Measurements from ENCODE around the gene ZFYVE27.

Gene ZFYVE27

DNA sequence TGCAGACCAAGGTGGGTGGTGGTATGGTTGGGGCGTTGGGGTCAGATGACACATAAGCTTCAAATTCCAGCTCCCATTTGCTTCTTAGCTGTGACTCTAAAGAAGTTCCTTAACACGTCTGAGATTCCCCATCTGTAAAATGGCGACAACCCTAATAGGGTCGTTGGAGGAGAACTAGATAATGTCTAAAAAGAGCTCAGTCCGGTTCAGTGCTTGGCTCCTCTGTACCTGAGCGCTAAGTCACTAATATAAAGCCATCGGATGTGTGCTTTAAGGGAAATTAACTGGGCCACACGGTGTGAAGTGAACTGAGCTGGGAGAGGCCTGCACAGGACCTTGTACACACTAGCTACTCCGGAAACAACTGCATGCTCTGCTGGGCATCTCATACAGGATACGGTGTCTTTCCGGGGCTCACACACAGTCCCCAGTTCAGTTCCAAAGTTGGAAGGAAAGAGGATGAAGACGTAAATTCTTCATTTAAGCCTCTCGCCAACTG, 476 bp upstream of the ZFYVE27 start:
- peak overlapping the region; percentile 70 for H3K4me2 ChIP-seq (ENCODE audit: low read length)
- H3K9ac ChIP-seq (ENCODE audit: low read length): peak overlapping the region; percentile 29; the same call in 1 of the 2 replicates
- H2AFZ ChIP-seq (ENCODE audit: low read depth, low read length): peak overlapping the region; percentile 95
- H3K4me3 ChIP-seq (ENCODE audit: low read length): peak overlapping the region; percentile 94
- peaks cover 33% of the 10 kb centered on the region for H3K79me2 ChIP-seq (ENCODE audit: low read length)
- H3K27ac ChIP-seq (ENCODE audit: low read length): no peak overlapping the region
- H3K9me3 ChIP-seq (ENCODE audit: insufficient read depth, low read length): no peaks in the 10 kb centered on the region
- H4K20me1 ChIP-seq (ENCODE audit: insufficient read depth, low read length): 0 out of 2 replicates have a peak, but pooled peaks cover 4% of the 10 kb centered on the region
- no peaks in the 10 kb centered on the region for H3K27me3 ChIP-seq (ENCODE audit: low read depth, low read length)
- H3K36me3 ChIP-seq (replicated peaks; ENCODE audit: low read depth, low read length): peaks cover 6% of the 10 kb centered on the region
- H3K4me1 ChIP-seq (ENCODE audit: low read length): peaks cover 15% of the 10 kb centered on the region
- TF ChIP-seq, protein P1, sequence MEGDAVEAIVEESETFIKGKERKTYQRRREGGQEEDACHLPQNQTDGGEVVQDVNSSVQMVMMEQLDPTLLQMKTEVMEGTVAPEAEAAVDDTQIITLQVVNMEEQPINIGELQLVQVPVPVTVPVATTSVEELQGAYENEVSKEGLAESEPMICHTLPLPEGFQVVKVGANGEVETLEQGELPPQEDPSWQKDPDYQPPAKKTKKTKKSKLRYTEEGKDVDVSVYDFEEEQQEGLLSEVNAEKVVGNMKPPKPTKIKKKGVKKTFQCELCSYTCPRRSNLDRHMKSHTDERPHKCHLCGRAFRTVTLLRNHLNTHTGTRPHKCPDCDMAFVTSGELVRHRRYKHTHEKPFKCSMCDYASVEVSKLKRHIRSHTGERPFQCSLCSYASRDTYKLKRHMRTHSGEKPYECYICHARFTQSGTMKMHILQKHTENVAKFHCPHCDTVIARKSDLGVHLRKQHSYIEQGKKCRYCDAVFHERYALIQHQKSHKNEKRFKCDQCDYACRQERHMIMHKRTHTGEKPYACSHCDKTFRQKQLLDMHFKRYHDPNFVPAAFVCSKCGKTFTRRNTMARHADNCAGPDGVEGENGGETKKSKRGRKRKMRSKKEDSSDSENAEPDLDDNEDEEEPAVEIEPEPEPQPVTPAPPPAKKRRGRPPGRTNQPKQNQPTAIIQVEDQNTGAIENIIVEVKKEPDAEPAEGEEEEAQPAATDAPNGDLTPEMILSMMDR (IDR thresholded peaks at IDR 0.05; ENCODE audit: low read depth, low read length): no peak
- no peak for TF ChIP-seq EZH2phosphoT487 (IDR thresholded peaks at IDR 0.05; ENCODE audit: low read depth)

DNA sequence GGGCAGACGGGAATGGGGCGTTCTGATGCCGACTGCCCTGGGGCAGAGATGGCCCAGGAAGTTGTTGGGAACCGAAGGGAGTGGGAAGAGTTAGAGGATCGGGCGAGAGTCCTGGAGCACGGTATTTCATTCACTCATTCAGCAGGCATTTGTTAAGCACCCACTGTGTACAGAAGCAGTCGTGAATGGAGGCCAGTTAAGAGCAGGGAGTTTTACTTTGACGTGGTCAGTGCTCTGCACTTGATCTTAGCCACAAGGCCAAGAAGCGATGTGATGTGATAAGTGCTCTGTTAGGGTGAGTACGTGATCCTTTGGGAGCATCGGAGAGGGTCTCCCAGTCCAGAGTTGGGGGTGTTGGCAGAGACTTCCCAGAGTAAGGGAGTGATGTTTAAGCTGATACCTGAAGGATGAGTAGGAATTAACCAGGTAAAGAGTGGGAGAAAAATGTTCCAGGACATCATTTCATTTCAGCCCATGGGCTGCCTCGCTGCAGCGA, 890 bp downstream of the ZFYVE27 start:
- Histone ChIP-seq H3K4me1 (ENCODE audit: low read length) (peaks cover 13% of the 10 kb centered on the region), H3K4me3 (ENCODE audit: low read length) (peak overlapping the region; percentile 94), H3K27me3 (ENCODE audit: low read depth, low read length) (no peaks in the 10 kb centered on the region), H2AFZ (ENCODE audit: low read depth, low read length) (no peak overlapping the region), H4K20me1 (ENCODE audit: insufficient read depth, low read length) (0 out of 2 replicates have a peak, but pooled peaks cover 4% of the 10 kb centered on the region), H3K9me3 (ENCODE audit: insufficient read depth, low read length) (no peaks in the 10 kb centered on the region), H3K79me2 (ENCODE audit: low read length) (peaks cover 33% of the 10 kb centered on the region), H3K27ac (ENCODE audit: low read length) (no peak overlapping the region), H3K9ac (ENCODE audit: low read length) (peak overlapping the region; percentile 72), H3K36me3 (replicated peaks; ENCODE audit: low read depth, low read length) (peaks cover 6% of the 10 kb centered on the region), H3K4me2 (ENCODE audit: low read length) (peak overlapping the region; percentile 89)
- no peak for TF ChIP-seq EZH2phosphoT487 (IDR thresholded peaks at IDR 0.05; ENCODE audit: low read depth)
- TF ChIP-seq, protein P1 (IDR thresholded peaks at IDR 0.05; ENCODE audit: low read depth, low read length): no peak

DNA sequence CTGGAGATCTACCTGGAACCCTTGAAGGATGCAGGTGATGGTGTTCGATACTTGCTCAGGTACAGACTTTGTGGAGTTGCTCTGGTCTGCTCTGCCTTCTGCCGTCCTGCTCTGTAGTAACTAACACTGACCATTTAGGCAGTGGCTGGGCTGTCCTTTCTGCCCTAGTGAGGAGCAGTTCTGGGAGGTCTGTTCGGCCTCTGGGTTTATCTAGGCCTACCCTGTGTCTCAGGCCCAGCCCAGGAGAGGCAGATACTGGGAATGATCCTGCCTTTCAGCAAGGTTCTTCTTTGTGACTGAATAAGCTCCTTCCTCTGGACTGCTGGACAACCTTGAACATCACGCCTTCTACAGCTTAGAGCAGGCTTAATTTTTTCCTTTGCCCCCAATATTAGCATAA, 1.7 kb downstream of the ZFYVE27 start:
- no peak overlapping the region for H3K27ac ChIP-seq (ENCODE audit: low read length)
- H3K9me3 ChIP-seq (ENCODE audit: insufficient read depth, low read length): no peaks in the 10 kb centered on the region
- H3K4me1 ChIP-seq (ENCODE audit: low read length): peaks cover 13% of the 10 kb centered on the region
- H2AFZ ChIP-seq (ENCODE audit: low read depth, low read length): no peak overlapping the region
- peaks cover 8% of the 10 kb centered on the region for H3K36me3 ChIP-seq (replicated peaks; ENCODE audit: low read depth, low read length)
- no peaks in the 10 kb centered on the region for H3K27me3 ChIP-seq (ENCODE audit: low read depth, low read length)
- H3K9ac ChIP-seq (ENCODE audit: low read length): no peak overlapping the region
- 0 out of 2 replicates have a peak, but pooled peaks cover 4% of the 10 kb centered on the region for H4K20me1 ChIP-seq (ENCODE audit: insufficient read depth, low read length)
- H3K79me2 ChIP-seq (ENCODE audit: low read length): peaks cover 33% of the 10 kb centered on the region
- no peak overlapping the region for H3K4me3 ChIP-seq (ENCODE audit: low read length)
- no peak for TF ChIP-seq EZH2phosphoT487 (IDR thresholded peaks at IDR 0.05; ENCODE audit: low read depth)
- TF ChIP-seq, protein P1 (IDR thresholded peaks at IDR 0.05; ENCODE audit: low read depth, low read length): no peak
- peak overlapping the region; percentile 89; the same call in 1 of the 2 replicates for H3K4me2 ChIP-seq (ENCODE audit: low read length)

DNA sequence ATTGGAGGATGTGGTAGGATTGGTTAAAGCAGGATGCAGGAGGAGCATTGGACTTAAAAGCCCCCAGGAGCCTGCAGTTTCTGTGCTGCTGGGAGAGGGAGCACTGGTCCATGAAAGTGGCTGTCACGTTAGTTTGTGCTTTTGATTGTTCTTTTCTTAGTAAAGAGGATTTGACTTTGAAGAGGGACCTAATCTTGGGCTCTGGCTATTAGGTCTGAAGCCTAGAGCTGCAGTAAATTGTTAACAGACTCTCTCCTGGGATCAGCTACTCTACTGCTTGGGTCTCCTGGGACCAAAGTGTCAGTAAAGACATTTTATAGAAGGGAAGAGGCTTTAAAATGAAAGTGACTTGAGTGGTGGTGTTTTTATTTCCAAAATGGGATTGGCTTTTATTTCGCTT, 3.7 kb downstream of the ZFYVE27 start:
- no peak for TF ChIP-seq EZH2phosphoT487 (IDR thresholded peaks at IDR 0.05; ENCODE audit: low read depth)
- TF ChIP-seq, protein P1 (IDR thresholded peaks at IDR 0.05; ENCODE audit: low read depth, low read length): no peak
- no peak overlapping the region for H3K9ac ChIP-seq (ENCODE audit: low read length)
- peaks cover 8% of the 10 kb centered on the region for H3K36me3 ChIP-seq (replicated peaks; ENCODE audit: low read depth, low read length)
- no peaks in the 10 kb centered on the region for H3K9me3 ChIP-seq (ENCODE audit: insufficient read depth, low read length)
- H2AFZ ChIP-seq (ENCODE audit: low read depth, low read length): no peak overlapping the region
- 0 out of 2 replicates have a peak, but pooled peaks cover 4% of the 10 kb centered on the region for H4K20me1 ChIP-seq (ENCODE audit: insufficient read depth, low read length)
- H3K27me3 ChIP-seq (ENCODE audit: low read depth, low read length): no peaks in the 10 kb centered on the region
- no peak overlapping the region for H3K4me2 ChIP-seq (ENCODE audit: low read length)
- peaks cover 13% of the 10 kb centered on the region for H3K4me1 ChIP-seq (ENCODE audit: low read length)
- H3K4me3 ChIP-seq (ENCODE audit: low read length): no peak overlapping the region
- peaks cover 33% of the 10 kb centered on the region for H3K79me2 ChIP-seq (ENCODE audit: low read length)
- no peak overlapping the region for H3K27ac ChIP-seq (ENCODE audit: low read length)
